Measurements from ENCODE around the gene CPO.

GRCh38 chr2:206991070-206991469, 51.8 kb downstream of the CPO start:
- TF ChIP-seq CTCF (IDR thresholded peaks at IDR 0.05) = no peak
- TF ChIP-seq POLR2AphosphoS5 (IDR thresholded peaks at IDR 0.05) = no peak
- TF ChIP-seq POLR2A (IDR thresholded peaks at IDR 0.05) = no peak
